CD8-positive, alpha-beta memory T cell (primary cell): ENCODE measurements around the gene DOCK4. TPM values are rescaled to one million over a fixed set of nuclear protein-coding genes. Genes with fewer than 3 reads are reported as not detected.

ENCODE experiments used
- CTCF ChIA-PET: fragments of 350-600 bp; sonication (Branson Sonifier 250); formaldehyde crosslinking; loops from one replicate; lab custom pipeline; 2021; ENCODE audit warnings: antibody characterized with exemption; lab: Charles Lee
- POLR2A ChIA-PET: fragments of 350-600 bp; sonication (Branson Sonifier 250); formaldehyde crosslinking; loops from one replicate; lab custom pipeline; 2021; ENCODE audit warnings: antibody characterized with exemption; lab: Charles Lee
- DNase-seq, 5 donors: peaks; one replicate each; pipeline versions ENCODE4 v3.0.0 to v3.0.0-alpha.2; 2020 to 2022; ENCODE audit warnings: mixed read lengths in 1 of 5
- H3K27ac ChIP-seq: one replicate; pipeline ENCODE4 v1.7.0; 2013; ENCODE audit warnings: low read depth, mild to moderate bottlenecking, low read length, moderate library complexity
- H3K27me3 ChIP-seq: 2 replicates; pipeline ENCODE4 v1.7.0; 2013; ENCODE audit warnings: low read length, mild to moderate bottlenecking; ENCODE audit not compliant: insufficient read depth, poor library complexity, severe bottlenecking
- H3K36me3 ChIP-seq: 2 replicates; pipeline ENCODE4 v1.7.0; 2013; ENCODE audit warnings: mild to moderate bottlenecking, low read length, moderate library complexity; ENCODE audit not compliant: insufficient read depth
- H3K4me1 ChIP-seq: 2 replicates; pipeline ENCODE4 v1.7.0; 2013; ENCODE audit warnings: mild to moderate bottlenecking, low read length, moderate library complexity; ENCODE audit not compliant: insufficient read depth
- H3K4me3 ChIP-seq: 2 replicates; pipeline ENCODE4 v1.7.0; 2013; ENCODE audit warnings: mild to moderate bottlenecking, low read length
- H3K9me3 ChIP-seq: 2 replicates; pipeline ENCODE4 v1.7.0; 2013; ENCODE audit warnings: mild to moderate bottlenecking, low read length
- H3K27ac Mint-ChIP-seq, 8 donors: one replicate each; pipeline ENCODE4 v1.8.0; 2020 to 2021; ENCODE audit warnings: mixed read lengths in 8 of 8, mild to moderate bottlenecking in 6 of 8, inconsistent platforms in 3 of 8, moderate library complexity in 3 of 8
- H3K27me3 Mint-ChIP-seq, 2 donors: one replicate each; pipeline ENCODE4 v1.8.0; 2020 to 2021; ENCODE audit warnings: mixed read lengths in 2 of 2, mild to moderate bottlenecking in 1 of 2, moderate library complexity in 1 of 2
- H3K36me3 Mint-ChIP-seq, 3 donors: one replicate each; pipeline ENCODE4 v1.8.0; 2020 to 2021; ENCODE audit warnings: mixed read lengths in 3 of 3, inconsistent platforms in 1 of 3, mild to moderate bottlenecking in 1 of 3
- H3K4me1 Mint-ChIP-seq, 3 donors: one replicate each; pipeline ENCODE4 v1.8.0; 2020 to 2021; ENCODE audit warnings: mixed read lengths in 3 of 3, inconsistent platforms in 1 of 3, mild to moderate bottlenecking in 1 of 3
- H3K4me3 Mint-ChIP-seq, 7 donors: one replicate each; pipeline ENCODE4 v1.8.0; 2020 to 2021; ENCODE audit warnings: mixed read lengths in 7 of 7, mild to moderate bottlenecking in 6 of 7, moderate library complexity in 4 of 7, inconsistent platforms in 2 of 7
- H3K9me3 Mint-ChIP-seq, 5 donors: one replicate each; pipeline ENCODE4 v1.8.0; 2020 to 2022; ENCODE audit warnings: mixed read lengths in 5 of 5, mild to moderate bottlenecking in 3 of 5, moderate library complexity in 2 of 5, inconsistent platforms in 1 of 5
- polyA plus RNA-seq: library from polyadenylated mRNA; unstranded; fragments of 300-500 nt; fragmentation: Illumina TruSeq; gene quantifications from one replicate; pipeline ENCODE4 v1.2.3, GENCODE V29; 2021
- total RNA-seq, 2 experiments: library from RNA; stranded (reverse); gene quantifications; one replicate each; pipeline ENCODE4 v1.2.3, GENCODE V29; 2021

Gene DOCK4
- total and polyA plus RNA-seq, 3 experiments from 2014 or later: 1.2 TPM; not detected in 1

DNA sequence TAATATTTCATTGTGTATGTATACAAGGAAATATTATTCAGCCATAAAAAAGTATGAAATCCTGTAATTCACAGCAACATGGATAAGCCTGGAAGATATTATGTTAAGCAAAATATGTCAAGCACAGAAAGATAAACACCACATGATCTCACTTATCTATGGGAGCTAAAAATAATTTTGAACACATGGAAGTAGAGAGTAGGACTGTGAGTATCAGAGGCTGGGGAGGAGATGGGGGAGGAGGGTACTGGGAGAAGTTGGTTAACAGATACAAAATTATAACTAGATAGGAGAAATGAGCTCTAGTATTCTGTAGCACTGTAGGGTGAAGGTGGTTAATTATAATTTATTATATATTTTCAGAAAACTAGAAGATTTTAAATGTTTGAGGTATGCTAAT lies 132.7 kb downstream of the DOCK4 start:
- H3K9me3 ChIP-seq: no peaks in the 10 kb centered on the region

DNA sequence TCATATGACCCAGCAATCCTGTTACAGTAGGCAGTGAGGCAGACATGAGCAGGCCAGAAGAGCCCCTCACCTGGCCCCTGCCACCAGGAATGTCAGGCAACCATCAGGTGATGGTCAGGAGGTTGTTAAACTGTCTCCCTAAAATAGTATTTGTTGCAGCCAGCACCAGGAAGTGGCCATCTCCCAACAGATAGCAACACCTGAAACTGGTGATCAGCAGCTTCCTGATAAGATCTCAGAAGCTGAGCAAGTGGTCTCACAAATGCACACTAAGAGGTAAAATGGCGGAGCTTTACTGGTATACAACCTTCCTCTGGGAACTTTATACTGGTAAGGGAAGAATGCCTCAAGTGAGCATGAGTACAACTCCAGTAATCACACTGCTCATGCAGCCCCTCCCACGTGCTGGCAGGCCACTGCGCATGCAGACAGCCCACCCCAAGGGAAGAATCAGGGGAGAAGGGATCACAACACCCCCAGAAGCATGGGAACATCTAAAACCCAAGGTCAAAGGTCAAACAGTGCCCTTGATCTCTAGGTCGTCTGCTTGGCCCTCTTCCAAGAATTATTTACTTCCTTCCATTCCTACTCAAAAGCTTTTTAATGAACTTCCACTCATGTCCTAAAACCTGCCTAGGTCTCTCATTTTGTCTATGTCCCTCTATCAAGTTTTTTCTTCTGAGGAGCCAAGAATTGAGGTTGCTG lies 133.5 kb downstream of the DOCK4 start:
- ChIA-PET POLR2A (no interaction called here), CTCF (no interaction called here)
- no peak overlapping the region for H3K27ac ChIP-seq
- Mint-ChIP-seq H3K4me3 (no peak overlapping the region), H3K27ac (no peak overlapping the region), H3K36me3 (no peaks in the 10 kb centered on the region), H3K27me3 (peaks cover 4 to 22% of the 10 kb centered on the region in 2 donors), H3K4me1 (no peaks in the 10 kb centered on the region), H3K9me3 (peaks cover 0 to 4% (median 1%) of the 10 kb centered on the region in 5 donors)
- no peaks in the 10 kb centered on the region for H3K36me3 ChIP-seq
- no peak overlapping the region for H3K4me3 ChIP-seq
- H3K9me3 ChIP-seq: no peaks in the 10 kb centered on the region
- H3K4me1 ChIP-seq: no peaks in the 10 kb centered on the region
- DNase-seq: no peak
- no peaks in the 10 kb centered on the region for H3K27me3 ChIP-seq

More for the DNA sequence above, 132.7 kb downstream of the DOCK4 start:
- Mint-ChIP-seq H3K9me3 (peaks cover 0 to 7% (median 1%) of the 10 kb centered on the region in 5 donors), H3K36me3 (no peaks in the 10 kb centered on the region), H3K27ac (no peak overlapping the region), H3K27me3 (peaks cover 4 to 27% of the 10 kb centered on the region in 2 donors), H3K4me3 (no peak overlapping the region), H3K4me1 (no peaks in the 10 kb centered on the region)
- Histone ChIP-seq H3K27me3 (no peaks in the 10 kb centered on the region), H3K27ac (no peak overlapping the region), H3K4me1 (no peaks in the 10 kb centered on the region), H3K4me3 (no peak overlapping the region), H3K36me3 (no peaks in the 10 kb centered on the region)
- POLR2A ChIA-PET: no interaction called here
- CTCF ChIA-PET: no interaction called here
- no peak for DNase-seq

GRCh38 chr7:112071856-112072255 lies 134.3 kb downstream of the DOCK4 start:
- H3K27me3 ChIP-seq: no peaks in the 10 kb centered on the region
- no peaks in the 10 kb centered on the region for H3K4me1 Mint-ChIP-seq
- no peak overlapping the region for H3K27ac ChIP-seq
- POLR2A ChIA-PET: no interaction called here
- CTCF ChIA-PET: no interaction called here
- H3K9me3 ChIP-seq: no peaks in the 10 kb centered on the region
- H3K27me3 Mint-ChIP-seq: peaks cover 3 to 19% of the 10 kb centered on the region in 2 donors
- no peaks in the 10 kb centered on the region for H3K4me1 ChIP-seq
- H3K36me3 Mint-ChIP-seq: no peaks in the 10 kb centered on the region
- H3K36me3 ChIP-seq: no peaks in the 10 kb centered on the region
- no peak overlapping the region for H3K27ac Mint-ChIP-seq
- DNase-seq: no peak
- no peak overlapping the region for H3K4me3 ChIP-seq
- H3K9me3 Mint-ChIP-seq: peaks cover 0 to 4% (median 1%) of the 10 kb centered on the region in 5 donors
- H3K4me3 Mint-ChIP-seq: no peak overlapping the region

DNA sequence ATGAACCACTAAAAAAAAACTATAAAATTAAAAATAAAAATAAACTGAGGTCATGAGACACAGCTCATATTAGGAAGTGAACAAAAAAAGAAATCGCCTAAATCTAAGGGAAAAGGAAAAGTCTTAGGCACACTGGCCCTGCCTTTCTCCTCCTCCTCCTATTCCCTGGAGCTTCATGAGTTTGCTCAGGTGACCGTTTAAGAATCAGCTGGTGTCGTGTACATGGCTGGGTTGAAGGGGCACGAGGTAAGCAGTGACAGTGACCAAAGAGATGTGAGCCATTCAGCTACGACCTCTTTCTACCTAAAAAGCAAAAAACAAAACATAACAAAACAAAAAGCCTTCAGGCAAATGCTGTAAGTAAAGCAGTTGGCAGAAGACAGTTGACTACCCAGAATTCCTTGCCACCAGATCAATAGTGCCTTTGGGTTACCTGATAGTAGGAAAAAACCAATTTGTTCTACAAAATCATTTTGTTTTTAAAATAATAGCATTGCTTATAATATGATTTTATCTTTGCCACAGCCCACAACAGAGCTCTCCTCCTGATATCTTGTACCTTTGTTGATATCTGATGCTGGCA lies 135.4 kb downstream of the DOCK4 start:
- Histone ChIP-seq H3K4me1 (no peaks in the 10 kb centered on the region), H3K4me3 (no peak overlapping the region), H3K27me3 (no peaks in the 10 kb centered on the region), H3K27ac (no peak overlapping the region), H3K9me3 (no peaks in the 10 kb centered on the region), H3K36me3 (no peaks in the 10 kb centered on the region)
- DNase-seq: no peak
- POLR2A ChIA-PET: no interaction called here
- no peak overlapping the region for H3K27ac Mint-ChIP-seq
- no peak overlapping the region for H3K4me3 Mint-ChIP-seq
- peaks cover 0 to 4% (median 1%) of the 10 kb centered on the region in 5 donors for H3K9me3 Mint-ChIP-seq
- CTCF ChIA-PET: no interaction called here
- H3K27me3 Mint-ChIP-seq: peaks cover 0 to 14% of the 10 kb centered on the region in 2 donors
- H3K4me1 Mint-ChIP-seq: no peaks in the 10 kb centered on the region
- H3K36me3 Mint-ChIP-seq: no peaks in the 10 kb centered on the region

- Histone ChIP-seq H3K4me1 (no peaks in the 10 kb centered on the region), H3K27ac (no peak overlapping the region), H3K4me3 (no peak overlapping the region), H3K27me3 (no peaks in the 10 kb centered on the region), H3K36me3 (no peaks in the 10 kb centered on the region), H3K9me3 (no peaks in the 10 kb centered on the region)
- Mint-ChIP-seq H3K4me3 (no peak overlapping the region), H3K27ac (no peak overlapping the region), H3K4me1 (no peaks in the 10 kb centered on the region), H3K9me3 (peaks cover 0 to 4% (median 0%) of the 10 kb centered on the region in 5 donors), H3K27me3 (peaks cover 0 to 8% of the 10 kb centered on the region in 2 donors), H3K36me3 (no peaks in the 10 kb centered on the region)
- ChIA-PET POLR2A (no interaction called here), CTCF (no interaction called here)
- DNase-seq: no peak
Measured at GRCh38 chr7:112069879-112070321, 136.3 kb downstream of the DOCK4 start.

GRCh38 chr7:112068967-112069366 lies 137.2 kb downstream of the DOCK4 start:
- Mint-ChIP-seq H3K36me3 (no peaks in the 10 kb centered on the region), H3K9me3 (peaks cover 0 to 4% (median 0%) of the 10 kb centered on the region in 5 donors), H3K27ac (no peak overlapping the region), H3K27me3 (peaks cover 0 to 3% of the 10 kb centered on the region in 2 donors), H3K4me3 (no peak overlapping the region), H3K4me1 (no peaks in the 10 kb centered on the region)
- Histone ChIP-seq H3K9me3 (no peaks in the 10 kb centered on the region), H3K36me3 (no peaks in the 10 kb centered on the region), H3K4me3 (no peak overlapping the region), H3K27ac (no peak overlapping the region), H3K4me1 (no peaks in the 10 kb centered on the region), H3K27me3 (no peaks in the 10 kb centered on the region)
- ChIA-PET CTCF (no interaction called here), POLR2A (no interaction called here)
- DNase-seq: no peak

- Histone ChIP-seq H3K4me3 (no peak overlapping the region), H3K27me3 (no peaks in the 10 kb centered on the region), H3K9me3 (no peaks in the 10 kb centered on the region), H3K36me3 (no peaks in the 10 kb centered on the region), H3K4me1 (no peaks in the 10 kb centered on the region), H3K27ac (no peak overlapping the region)
- Mint-ChIP-seq H3K9me3 (peaks cover 0 to 1% (median 0%) of the 10 kb centered on the region in 5 donors), H3K27me3 (no peaks in the 10 kb centered on the region), H3K4me3 (no peak overlapping the region), H3K36me3 (no peaks in the 10 kb centered on the region), H3K4me1 (no peaks in the 10 kb centered on the region), H3K27ac (no peak overlapping the region)
- ChIA-PET POLR2A (no interaction called here), CTCF (no interaction called here)
- no peak for DNase-seq
Measured at GRCh38 chr7:112067632-112068540, 138.3 kb downstream of the DOCK4 start.

DNA sequence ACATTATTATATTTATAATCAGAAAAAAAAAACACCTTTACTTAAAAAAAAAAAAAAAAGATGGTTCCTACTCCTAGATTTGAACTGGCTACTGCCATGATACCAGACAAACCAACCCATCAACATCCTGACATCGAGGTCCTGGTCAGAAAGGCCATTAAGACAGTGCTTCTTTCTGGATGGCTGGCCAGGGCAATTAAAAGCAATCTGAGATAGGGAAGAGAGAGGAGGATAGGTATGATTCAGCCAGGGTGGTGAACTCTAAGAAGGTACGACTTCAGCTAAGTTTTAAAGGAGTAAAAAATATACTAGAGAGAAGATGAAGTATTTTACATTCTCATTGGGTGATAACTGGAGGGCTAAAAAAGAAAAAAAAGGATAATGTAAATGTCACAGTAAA lies 139.0 kb downstream of the DOCK4 start:
- no peak overlapping the region for H3K27ac Mint-ChIP-seq
- H3K4me3 Mint-ChIP-seq: no peak overlapping the region
- H3K27me3 Mint-ChIP-seq: no peaks in the 10 kb centered on the region
- ChIA-PET POLR2A (no interaction called here), CTCF (no interaction called here)
- H3K36me3 Mint-ChIP-seq: no peaks in the 10 kb centered on the region
- no peaks in the 10 kb centered on the region for H3K4me1 ChIP-seq
- no peaks in the 10 kb centered on the region for H3K9me3 ChIP-seq
- H3K27me3 ChIP-seq: no peaks in the 10 kb centered on the region
- no peak overlapping the region for H3K27ac ChIP-seq
- peaks cover 0 to 1% (median 0%) of the 10 kb centered on the region in 5 donors for H3K9me3 Mint-ChIP-seq
- no peak for DNase-seq
- H3K4me3 ChIP-seq: no peak overlapping the region
- no peaks in the 10 kb centered on the region for H3K4me1 Mint-ChIP-seq
- no peaks in the 10 kb centered on the region for H3K36me3 ChIP-seq
